Activated T-cell treated with anti-CD3 and anti-CD28 coated beads, Interleukin-2, amount 50 U/mL, for 48 hours (primary cell): ENCODE measurements around the gene MINDY4.
A peak's percentile ranks its signal among the peaks of the same experiment; 100 is the strongest.

ENCODE experiments used
- DNase-seq, 2 experiments: peaks; one replicate each; pipeline ENCODE4 v3.0.0-alpha.2; 2020

Gene MINDY4

DNA sequence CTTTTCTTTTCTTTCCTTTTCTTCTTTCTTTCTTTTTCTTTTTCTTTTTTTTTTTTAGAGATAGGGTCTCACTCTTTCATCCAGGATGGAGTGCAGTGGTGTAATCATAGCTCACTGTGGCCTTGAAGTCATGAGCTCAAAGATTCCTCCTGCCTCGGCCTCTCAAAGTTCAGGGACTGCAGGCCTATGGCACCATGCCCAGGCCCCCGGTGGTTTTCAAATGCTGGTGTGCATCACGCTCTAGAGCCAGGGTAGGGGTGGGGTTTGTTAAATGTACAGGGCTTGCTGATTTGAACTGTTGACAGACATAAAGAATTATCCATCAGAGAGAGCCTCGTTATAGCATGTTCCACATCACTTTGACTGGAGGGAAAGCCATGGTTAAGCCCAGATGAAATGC is 5.8 kb downstream of the MINDY4 start:
- no peak for DNase-seq

DNA sequence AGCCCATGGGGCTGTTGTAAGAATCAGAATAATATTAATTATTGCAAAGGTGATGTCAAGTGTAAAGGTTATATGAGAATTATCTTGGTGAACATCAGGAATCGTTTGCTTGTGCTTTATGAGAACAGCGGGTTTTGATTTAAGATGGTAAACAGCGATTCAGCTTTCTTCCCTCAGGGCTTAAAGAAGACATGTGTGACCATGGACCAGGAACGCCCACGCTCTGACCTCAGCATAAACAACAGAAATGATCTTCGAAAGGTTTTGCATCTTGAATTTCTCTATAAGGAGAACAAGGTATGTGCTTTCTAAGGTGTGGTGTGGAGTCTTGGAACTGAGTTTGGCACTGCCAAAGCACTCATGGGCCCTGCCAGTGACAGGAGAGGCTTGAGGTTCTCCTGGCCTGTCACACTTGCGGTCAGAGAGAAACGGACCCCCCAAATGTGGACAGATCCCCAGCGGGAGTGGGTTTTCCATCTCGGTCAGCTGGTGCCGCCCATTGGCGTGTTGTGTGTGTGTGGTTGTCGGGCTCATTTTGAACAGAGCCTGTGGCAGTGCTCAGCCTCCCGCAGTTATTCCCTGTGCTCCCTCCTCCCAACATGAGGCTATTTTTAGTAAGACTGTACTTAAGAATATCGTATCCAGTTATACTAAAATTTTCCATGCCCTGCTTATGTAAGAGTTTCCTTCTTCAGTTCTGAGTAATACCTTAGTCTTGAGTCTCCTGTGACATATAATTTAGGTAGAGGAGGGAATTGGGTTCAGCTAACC is 7.2 kb downstream of the MINDY4 start:
- DNase-seq: no peak

DNA sequence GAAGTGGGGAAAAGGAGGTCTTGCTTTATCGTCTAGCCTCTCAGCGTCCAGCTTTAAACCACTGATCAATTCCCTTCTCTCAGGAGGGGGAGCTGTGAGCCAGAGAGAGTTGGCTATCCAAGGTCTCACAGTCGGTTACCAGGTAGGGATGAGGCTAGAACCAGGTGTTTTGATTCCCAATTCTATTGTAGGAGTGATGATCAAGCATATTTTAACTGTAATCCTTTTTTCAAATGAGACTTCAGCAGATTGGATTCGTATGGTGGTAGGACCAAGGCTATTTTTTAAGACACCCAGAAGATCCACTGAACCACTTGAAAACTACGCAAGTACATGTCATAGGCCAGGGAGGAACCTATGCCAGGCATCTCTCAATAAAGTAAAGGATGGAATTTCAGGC is 8.4 kb downstream of the MINDY4 start:
- no peak for DNase-seq

DNA sequence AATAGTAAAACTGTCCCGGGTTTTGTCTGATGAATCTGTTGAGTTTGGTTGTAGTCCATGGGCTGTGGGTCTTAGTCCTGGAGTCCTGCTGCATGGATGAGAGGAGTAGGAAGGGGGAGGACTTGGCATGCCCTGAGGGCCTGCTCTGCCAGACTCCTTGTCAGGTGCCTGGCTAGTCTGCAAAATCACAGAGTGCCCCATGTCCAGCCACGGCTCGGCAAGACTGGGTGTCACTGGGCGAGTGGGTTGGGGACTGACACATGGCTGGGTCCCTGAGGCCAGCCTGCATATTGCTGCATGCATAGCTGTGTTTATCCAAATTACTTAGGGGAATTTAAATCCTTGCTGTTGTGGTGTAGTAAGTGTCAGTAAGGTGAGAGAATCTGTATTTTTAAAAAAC is 9.7 kb downstream of the MINDY4 start:
- no peak for DNase-seq

DNA sequence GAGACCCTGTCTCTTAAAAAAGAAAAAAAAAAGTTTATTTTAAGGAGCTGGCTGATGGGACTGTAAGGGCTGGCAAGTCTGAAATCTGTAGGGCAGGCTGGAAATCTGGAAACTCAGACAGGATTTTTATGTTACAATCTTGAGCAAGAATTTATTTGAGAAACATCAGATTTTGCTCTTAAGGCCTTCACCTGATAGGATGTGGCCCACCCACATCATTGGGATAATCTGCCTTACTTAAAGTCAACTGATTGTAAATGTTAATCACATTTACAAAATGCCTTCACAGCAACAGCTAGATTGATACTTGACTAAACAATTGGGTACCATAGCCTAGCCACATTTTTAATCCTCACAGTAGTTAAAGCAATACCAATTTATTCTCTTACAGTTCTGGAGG is 11.5 kb downstream of the MINDY4 start:
- no peak for DNase-seq

DNA sequence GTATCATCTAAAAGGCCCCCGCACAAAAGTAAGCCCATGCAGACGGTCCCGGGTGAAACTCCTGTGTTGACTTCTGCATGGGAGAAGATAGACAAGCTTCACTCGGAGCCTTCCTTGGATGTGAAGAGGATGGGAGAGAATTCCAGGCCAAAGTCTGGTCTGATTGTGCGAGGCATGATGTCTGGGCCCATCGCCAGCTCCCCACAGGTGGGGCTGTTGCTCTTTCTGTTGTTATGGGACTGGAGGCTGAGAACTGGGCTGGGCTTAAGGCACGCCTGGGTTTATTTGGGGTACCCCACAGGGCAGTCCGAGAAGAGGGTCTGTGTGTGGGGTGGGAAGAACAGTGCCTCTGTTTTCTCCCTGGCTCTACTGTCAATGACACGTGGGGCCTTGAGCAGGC is 14.6 kb downstream of the MINDY4 start:
- DNase-seq: no peak

DNA sequence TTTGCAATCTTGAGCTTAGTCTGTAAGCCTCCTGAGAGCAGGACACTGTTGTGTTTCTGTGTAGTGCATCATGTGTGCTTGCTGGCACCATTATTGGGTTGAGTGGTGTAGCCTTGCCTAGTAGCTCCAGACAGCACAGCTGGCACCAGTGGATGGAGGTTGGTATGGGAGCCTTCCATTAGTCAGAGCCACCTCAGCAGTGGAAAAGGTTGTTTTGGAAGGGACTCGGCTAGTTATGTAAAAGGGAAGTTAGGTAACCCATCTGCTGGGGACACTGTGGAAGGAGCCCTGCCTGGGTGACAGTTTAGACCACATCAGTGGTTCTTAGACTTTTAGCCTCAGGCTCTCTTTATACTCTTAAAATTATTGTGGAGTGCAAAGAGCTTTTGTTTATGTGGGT is 16.3 kb downstream of the MINDY4 start:
- DNase-seq: no peak

DNA sequence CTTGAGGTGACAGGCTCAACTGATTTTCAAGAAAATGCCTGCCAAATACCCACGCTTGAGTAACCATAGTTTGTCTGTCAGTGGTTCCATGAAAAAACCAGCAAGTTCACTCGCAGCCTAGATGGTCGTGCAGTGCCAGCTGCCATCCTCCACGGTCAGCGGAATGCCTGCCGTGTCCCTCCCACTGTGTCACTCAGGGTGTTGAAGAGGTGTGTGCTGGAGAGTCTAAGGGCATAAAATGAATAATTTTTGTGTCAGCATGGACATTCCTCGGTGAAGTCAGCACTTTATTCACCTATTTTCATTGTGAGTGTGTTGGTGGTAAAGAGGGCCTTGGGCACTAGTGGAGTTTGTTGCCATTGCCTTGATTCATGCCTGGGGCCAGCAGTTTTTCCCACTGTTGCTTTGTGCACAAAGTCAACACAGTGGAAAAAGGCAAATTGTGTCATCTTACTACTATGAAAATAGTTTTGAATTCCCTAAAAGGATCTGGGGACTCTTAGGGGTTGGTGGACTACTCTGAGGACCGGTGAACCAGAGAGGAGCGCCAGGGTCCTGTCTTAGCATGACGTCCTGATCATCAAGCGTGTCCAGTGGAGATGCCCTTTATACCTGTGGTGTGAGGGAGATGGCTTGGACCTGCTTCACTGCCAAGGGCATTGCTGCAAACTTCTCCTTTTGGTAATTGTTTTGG is 17.6 kb downstream of the MINDY4 start:
- DNase-seq: no peak

DNA sequence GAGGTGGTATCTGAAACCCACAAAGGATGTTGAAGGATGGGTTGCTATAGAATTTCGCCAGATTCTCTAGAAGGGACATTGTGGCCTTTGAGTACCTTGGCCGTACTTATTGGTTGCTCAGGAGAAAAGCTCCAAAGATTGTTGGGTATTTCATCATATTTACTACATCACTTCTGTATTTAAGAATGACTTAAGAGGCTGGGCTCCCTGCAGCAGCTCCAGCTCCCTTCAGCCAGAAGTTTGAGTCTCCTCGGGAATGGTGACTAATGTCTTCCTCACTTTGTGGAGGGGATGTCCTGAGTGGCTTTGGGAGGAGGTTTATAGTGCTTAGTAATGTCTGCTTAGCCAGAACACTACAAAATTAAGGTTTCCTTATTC is 18.1 kb downstream of the MINDY4 start:
- no peak for DNase-seq

DNA sequence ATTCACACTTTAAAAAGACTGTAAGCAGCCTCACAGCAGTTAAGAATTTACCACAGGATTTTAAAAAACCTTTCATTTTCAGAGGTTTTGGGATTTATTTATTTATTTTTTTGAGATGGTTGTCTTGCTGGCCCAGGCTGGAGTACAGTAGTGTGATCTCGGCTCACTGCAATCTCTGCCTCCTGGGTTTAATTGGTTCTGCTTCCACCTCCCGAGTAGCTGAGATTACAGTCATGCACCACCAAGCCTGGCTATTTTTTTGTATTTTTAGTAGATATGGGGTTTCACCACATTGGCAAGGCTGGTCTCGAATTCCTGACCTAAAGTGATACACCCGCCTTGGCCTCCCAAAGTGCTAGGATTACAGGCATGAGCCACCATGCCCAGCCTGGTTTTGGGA is 19.1 kb downstream of the MINDY4 start:
- no peak for DNase-seq

DNA sequence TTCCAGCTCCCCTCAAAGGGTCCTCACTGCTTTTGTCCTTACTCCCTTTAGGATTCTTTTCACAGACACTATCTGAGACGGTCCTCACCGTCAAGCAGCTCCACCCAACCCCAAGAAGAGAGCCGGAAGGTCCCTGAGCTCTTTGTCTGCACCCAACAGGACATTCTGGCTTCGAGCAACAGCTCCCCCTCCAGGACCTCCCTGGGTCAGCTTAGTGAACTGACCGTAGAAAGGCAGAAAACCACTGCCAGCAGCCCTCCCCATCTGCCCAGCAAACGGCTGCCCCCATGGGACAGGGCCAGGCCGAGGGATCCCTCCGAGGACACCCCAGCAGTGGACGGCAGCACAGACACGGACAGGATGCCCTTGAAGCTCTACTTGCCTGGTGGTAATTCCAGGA is 19.9 kb downstream of the MINDY4 start:
- no peak for DNase-seq

DNA sequence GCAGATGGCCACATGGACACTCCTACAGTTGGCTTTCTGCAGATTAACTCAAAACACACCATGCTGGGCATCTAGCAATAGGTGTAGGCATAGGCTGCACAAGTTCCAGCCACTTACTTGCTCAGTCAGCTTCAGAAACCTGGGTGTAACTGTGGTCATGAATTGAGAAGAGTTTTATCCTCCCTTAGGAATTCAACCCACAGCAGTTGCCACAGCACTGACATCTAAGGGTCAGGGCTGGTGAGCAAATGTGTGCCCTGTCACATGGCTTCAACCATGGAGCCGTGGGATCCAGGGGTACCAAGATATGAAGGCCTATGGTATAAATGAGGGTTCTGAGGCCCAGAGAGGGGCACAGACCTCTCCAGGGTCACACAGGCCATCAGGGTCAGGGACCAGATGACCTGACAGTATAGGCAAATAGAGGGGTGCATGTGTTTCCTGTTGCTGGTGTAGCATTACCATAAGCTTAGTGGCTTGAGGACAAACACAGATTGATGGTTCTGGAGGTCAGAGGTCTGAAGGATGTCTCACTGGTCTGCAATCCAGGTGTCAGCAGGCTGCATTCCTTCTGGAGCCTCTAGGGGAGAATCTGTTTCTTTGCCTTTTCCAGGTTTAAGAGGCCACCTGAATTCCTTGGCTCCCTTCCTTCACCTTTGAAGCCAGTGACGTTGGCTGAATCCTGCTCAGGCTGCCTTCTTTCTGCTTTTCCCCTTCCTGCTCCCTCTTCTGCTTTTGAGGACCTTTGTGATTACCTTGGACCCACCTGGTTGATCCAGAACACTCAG is 24.1 kb downstream of the MINDY4 start:
- no peak for DNase-seq

DNA sequence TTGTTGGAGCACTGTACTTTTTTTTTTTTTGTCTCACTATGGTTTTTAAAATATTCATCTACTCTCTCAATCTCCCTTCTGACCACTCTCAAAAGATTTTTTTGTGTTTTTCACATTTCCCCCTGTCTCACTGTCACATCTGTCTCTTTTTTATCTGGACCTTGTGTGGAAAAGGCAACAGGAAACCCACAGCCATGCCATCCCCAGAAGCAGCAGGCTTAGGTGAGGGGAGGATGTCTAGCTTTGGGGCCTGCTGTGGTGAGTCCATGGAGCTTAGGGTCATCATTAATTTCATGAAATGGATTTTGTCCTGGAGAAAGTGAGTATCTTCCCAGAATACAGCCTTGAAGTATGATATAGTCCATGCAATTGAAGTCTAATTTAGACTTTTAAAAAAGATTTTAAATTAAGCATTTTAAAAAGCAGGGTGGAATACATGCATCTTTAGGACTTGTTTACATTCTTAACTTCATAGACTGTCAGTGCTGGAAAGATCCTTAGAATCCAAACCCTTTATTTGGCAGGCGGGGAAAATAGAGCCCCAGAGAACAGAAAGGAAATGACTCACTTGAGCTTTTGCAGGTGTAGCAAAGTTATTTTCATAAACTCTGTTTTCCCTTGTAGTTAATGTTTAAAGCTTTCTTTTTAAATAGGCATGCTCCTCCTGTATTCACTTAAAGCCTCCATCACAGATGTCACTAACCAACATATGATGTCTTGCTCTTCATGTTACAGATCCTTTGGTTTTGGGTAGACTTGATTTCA is 25.1 kb downstream of the MINDY4 start:
- DNase-seq: no peak

DNA sequence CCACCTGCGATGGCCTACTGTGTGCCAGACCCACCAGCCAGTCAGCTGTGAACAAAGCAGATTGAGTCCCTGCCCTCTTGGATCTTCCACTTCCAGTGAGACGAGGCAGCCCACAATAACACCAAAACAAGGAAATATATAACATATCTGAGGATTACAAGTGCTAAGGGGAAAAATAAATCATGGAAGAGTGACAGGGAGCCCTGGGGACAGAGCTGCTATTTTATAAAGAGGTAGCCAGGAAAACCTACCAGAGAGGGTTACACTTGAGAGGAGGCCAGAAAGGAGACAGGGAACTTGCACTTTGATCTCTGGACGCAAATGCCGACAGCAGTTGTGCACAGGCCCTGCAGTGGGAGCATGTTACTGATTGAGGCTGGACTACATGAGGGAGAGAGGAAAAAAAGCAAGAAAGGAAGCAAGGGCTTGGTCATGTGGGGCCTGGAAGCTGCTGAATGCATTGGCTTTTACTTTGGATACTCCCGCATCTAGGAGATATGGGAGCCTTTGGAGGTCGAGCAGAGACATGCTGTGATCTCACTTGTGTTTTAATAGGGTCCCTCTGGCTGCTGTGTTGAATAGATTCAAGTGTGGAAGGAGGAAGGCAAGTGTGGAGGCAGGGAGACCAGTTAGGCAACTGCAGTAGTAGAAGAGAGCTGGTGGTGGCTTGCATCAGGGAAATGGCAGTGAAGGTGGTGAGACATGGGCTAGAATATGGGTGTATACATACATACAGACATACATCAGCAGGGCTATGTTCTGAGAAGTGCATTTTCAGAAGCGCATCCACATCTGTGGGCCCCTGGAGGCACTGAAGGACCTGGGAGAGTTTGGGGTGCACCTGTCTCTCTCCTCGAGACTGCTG is 26.2 kb downstream of the MINDY4 start:
- no peak for DNase-seq

DNA sequence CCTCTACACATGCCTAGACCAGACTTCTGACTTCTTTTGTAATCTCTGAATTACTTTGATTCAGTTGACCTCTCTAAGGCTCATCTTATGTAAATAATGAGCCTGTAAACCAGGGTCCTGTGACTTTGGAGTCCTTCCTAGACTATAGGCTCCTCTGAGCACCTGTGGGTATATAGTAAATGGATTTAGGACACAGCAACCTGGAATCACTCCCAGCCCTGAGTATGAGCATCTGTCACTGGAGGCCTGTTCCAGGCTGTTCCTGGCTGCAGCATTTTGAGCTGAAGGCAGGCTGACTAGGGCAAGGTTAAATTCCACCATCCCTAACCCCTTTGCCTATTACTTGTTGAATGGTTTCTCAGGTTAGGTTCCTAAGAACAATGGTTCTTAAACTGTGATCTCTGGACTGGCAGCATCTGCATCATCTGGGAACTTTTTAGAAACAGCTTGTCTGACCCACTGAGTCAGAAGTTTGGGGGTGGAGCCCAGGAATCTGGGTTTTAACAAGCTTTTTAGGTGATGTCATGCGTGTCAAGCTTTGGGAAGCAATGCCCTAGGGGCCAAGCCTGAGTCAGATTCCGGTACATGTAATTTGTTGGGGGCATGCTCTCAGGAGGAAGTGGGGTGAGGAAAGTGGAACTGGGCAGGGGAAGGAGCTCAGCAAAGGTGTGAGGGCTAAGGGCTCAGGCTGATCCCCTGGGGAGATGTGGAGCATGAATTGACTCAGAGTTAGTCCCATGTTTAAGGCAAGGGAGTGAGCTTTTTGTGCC is 28.2 kb downstream of the MINDY4 start:
- no peak for DNase-seq

DNA sequence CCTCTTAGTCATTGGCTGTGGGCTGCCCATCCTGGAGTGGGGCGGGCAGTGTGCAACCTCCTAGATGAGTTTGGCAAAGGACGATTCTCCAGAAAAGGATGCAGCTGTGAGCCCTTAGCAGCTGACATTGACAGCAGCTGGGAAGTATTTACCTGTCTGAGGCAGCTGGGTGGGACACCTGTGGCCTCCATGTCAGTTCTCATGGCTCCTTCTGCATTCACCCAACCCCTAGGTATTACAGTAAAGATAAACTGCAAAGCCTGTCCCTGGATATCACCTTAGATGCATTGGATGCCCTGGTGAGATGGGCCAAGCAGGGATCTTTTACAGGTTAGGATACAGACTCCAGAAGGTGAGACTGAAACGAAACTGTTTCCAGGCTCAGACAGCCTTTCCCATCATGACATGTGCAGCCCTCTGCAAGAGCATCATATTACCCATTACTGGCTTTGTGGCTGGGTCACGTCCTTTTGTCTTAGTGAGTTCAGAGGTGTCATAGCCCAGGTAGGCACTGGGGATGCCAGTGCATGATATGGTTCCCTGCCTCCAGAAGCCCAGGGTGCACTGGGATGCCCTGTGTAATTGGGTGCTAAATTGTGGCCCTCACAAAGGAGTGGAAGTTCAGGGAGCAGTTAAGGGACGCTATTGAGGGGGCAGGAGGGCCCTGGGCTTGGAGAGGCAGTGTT is 28.9 kb downstream of the MINDY4 start:
- no peak for DNase-seq

DNA sequence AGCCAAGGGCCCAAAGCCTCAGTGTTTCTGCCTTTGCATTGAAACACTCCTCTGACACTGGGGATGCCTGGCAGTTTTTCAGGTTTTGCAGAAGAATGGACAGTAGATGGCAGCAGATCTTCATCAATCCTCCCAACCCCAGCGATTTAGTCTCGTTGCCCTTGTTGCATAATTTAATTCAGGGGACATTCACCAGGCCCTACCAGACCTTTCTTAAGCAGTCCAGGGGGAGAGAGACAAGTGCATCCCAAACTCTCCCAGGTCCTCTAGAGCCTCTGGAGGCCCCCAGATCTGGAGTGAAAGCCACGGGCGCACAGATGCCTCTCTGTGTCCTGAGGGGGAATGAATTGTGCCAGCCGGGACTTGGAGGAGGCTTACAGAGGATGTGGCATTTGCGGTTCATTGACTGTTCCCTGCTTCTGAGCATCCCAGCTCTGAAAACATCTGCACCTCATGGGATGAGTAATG is 29.6 kb downstream of the MINDY4 start:
- DNase-seq: peak; percentile 28 to 40

DNA sequence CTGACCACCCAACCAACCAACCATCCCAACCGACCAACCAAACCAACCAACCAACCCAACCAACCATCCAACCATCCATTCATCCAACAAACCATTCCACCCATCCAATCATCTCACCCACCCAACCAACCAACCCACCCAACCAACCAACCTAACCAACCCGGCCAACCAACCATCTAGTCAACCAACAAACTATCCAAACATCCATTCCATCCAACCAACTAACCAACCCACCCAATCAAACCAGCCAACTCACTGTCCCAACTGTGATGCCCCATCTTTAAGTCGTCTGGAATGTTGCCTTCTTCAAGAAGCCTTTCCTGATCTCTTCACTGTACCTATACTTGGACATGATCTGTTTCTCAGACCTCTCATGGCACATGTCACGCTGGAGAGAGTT is 31.6 kb downstream of the MINDY4 start:
- no peak for DNase-seq

DNA sequence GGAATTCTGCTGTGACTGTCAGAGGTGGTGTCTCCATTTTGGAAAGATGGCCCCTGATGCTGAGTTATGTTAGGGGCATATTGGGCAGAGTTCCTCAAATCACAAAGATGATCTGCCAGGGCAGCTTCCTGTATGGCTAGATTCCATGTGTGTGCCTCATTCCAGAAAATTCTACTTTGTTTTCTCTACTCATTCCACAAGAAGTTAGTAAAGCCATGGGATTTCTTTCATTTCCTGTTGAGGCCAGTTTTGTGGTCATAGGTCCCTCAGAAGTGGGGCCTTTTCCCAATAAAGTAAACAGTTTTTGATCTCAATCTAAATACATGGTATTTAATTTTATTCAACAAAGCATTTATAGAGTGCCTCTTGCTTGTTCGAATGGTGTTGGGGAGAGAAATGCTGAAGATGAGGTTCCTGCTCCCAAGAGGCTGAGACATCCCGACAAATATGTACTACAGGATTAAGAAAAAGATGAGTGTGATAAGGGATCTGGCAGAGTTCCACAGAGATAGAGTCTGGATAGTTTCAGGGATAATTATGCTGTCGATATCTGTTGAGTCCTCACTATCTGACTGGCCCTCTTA is 33.0 kb downstream of the MINDY4 start:
- DNase-seq: no peak

DNA sequence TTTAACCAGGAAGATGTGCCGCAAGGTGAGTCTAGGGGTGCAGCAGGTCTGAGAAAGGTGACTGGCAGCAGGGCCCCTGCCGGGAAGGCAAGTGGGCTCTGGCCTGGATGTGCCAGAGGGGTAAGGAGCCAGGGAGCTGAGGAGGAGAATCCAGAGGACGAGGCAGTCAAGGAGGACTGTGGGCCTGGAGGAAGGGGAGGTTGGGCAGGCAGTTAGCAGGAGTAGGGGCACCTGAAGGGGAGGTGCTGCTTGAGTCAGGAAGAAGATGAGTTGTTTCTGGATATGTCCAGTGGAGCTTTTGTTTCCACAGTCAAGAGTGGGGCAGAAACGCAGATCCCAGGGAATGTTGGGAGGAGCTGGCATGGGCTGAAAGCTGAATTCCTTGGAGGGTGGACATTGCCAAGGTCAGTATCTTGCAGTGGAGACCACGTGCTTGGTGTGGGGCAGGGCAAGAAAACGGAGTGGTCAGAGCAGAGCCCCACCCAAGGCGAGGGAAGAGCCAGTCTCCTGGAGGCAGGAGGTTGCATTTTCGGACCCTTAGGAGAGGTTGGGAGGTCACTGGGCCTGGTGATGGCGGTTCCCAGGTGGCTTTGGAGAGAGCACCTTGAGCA is 34.0 kb downstream of the MINDY4 start:
- DNase-seq: no peak
